Esophagus muscularis mucosa (tissue), 4 donors: ENCODE data around the gene ZKSCAN3. TPM values are rescaled to one million over a fixed set of nuclear protein-coding genes. Genes with fewer than 3 reads are reported as not detected.

Source experiments
- DNase-seq: peaks from one replicate; pipeline ENCODE4 v3.0.0-alpha.2; 2017; ENCODE audit errors: extremely low spot score
- H3K27ac ChIP-seq, 4 donors: fragments of 200-600 bp; sonication (generic); replicated peaks in 1 of 4; 1 replicate in 3 of 4; 2 replicates in 1 of 4; pipeline ENCODE4 v1.5.1; 2016 to 2019; ENCODE audit warnings: mild to moderate bottlenecking in 1 of 4
- H3K27me3 ChIP-seq, 4 donors: fragments of 200-600 bp; sonication (generic); one replicate each; pipeline versions ENCODE4 v1.5.1 to v1.6.0; 2016 to 2019
- H3K36me3 ChIP-seq, 4 donors: fragments of 200-600 bp; sonication (generic); one replicate each; pipeline ENCODE4 v1.5.1; 2016 to 2019
- H3K4me1 ChIP-seq, 4 donors: fragments of 200-600 bp; sonication (generic); one replicate each; pipeline ENCODE4 v1.5.1; 2016 to 2019
- H3K4me3 ChIP-seq, 4 donors: fragments of 200-600 bp; sonication (generic); 1 replicate in 2 of 4; 2 replicates in 2 of 4; pipeline ENCODE4 v1.5.1; 2016 to 2019; ENCODE audit warnings: mild to moderate bottlenecking in 4 of 4, moderate library complexity in 1 of 4
- H3K9me3 ChIP-seq, 4 donors: fragments of 200-600 bp; sonication (generic); 1 replicate in 3 of 4; 2 replicates in 1 of 4; pipeline ENCODE4 v1.5.1; 2016 to 2019
- EP300 ChIP-seq: sonication (generic); formaldehyde crosslinking; IDR thresholded peaks from one replicate; pipeline ENCODE4 v1.6.1; 2017; ENCODE audit warnings: antibody characterized with exemption
- POLR2A ChIP-seq: fragments of 450-650 bp; IDR thresholded peaks from one replicate; pipeline ENCODE4 v1.6.1; 2017; ENCODE audit warnings: antibody characterized with exemption, moderate library complexity, mild to moderate bottlenecking, low read depth
- POLR2AphosphoS5 ChIP-seq, 2 donors: sonication (generic); formaldehyde crosslinking; IDR thresholded peaks; one replicate each; pipeline ENCODE4 v1.6.1; 2017; ENCODE audit warnings: antibody characterized with exemption in 2 of 2
- WGBS: methylation state at CpG from one replicate; pipeline ENCODE4 v1.1.5; 2018; 5-methylcytosine and 5-hydroxymethylcytosine counted together
- intact Hi-C: fragments of 100-400 bp; cut with DNase I; formaldehyde crosslinking; loops from one replicate; pipeline ENCODE4 v1.15.1; 2023
- total RNA-seq, 4 donors: library from RNA; depleted of rRNA; stranded (reverse); fragments of >200 nt; gene quantifications; one replicate each; pipeline versions ENCODE4 v1.1.0 to v1.2.1, GENCODE V29; 2016
- TF ChIP-seq, protein P1 (sequence below), 3 experiments: fragments of 200-600 bp in 2 of 3; fragments of 450-650 bp in 1 of 3; sonication (generic) in 2 of 3; IDR thresholded peaks; one replicate each; pipeline ENCODE4 v1.5.1; 2017 to 2019; ENCODE audit warnings: antibody characterized with exemption in 3 of 3, mild to moderate bottlenecking in 2 of 3, moderate library complexity in 1 of 3

ZKSCAN3 gene
- total RNA-seq, 4 donors from 2014 or later: 2.8 to 10.4 (median 6.4) TPM

GRCh38 chr6:28322661-28323060, 27.1 kb upstream of the ZKSCAN3 start:
- Histone ChIP-seq H3K36me3 (peaks cover 26 to 48% (median 44%) of the 10 kb centered on the region in 4 donors), H3K27ac (no peak overlapping the region), H3K27me3 (no peaks in the 10 kb centered on the region), H3K9me3 (peaks cover 3 to 35% (median 27%) of the 10 kb centered on the region in 4 donors), H3K4me1 (no peaks in the 10 kb centered on the region), H3K4me3 (no peak overlapping the region)
- intact Hi-C loops: no loop called here
- WGBS: 98% methylated on average over 3 of the region's 3 CpGs
- no peak for DNase-seq
- TF ChIP-seq, protein P1, sequence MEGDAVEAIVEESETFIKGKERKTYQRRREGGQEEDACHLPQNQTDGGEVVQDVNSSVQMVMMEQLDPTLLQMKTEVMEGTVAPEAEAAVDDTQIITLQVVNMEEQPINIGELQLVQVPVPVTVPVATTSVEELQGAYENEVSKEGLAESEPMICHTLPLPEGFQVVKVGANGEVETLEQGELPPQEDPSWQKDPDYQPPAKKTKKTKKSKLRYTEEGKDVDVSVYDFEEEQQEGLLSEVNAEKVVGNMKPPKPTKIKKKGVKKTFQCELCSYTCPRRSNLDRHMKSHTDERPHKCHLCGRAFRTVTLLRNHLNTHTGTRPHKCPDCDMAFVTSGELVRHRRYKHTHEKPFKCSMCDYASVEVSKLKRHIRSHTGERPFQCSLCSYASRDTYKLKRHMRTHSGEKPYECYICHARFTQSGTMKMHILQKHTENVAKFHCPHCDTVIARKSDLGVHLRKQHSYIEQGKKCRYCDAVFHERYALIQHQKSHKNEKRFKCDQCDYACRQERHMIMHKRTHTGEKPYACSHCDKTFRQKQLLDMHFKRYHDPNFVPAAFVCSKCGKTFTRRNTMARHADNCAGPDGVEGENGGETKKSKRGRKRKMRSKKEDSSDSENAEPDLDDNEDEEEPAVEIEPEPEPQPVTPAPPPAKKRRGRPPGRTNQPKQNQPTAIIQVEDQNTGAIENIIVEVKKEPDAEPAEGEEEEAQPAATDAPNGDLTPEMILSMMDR (IDR thresholded peaks at IDR 0.05): no peak
- no peak for TF ChIP-seq POLR2A
- no peak for TF ChIP-seq POLR2AphosphoS5 (IDR thresholded peaks at IDR 0.05)
- TF ChIP-seq EP300: no peak

DNA sequence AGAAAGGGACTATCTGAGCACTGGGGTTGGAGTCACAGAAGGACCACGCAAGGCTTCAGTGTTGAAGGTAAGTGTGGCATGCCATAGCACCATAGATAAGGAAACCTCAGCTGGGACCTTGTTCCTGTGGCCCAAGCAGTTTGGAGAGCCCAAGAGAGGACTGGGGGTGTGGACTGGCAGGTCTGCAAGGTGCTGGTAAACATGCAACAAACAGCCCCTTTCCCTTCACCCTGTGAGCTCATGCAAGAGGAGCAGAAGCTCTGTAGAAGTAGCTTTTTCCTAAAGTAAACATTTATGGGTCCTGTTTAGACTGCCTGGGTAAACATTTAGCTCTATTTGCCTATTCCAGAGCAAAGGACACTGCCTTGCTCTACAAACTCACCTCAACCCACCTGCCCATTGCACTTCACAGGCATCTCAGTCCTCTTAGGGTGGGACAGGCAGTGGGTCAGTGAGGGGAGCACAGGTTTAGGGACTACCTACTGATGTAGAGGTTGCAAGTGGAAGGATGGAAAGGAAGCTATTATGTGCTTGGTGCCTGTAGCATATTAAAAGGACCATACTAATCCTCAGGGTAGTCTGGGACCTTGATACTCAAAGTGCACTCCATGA, 25.8 kb upstream of the ZKSCAN3 start:
- Histone ChIP-seq H3K27me3 (no peaks in the 10 kb centered on the region), H3K4me3 (no peak overlapping the region), H3K4me1 (no peaks in the 10 kb centered on the region), H3K9me3 (peaks cover 3 to 38% (median 33%) of the 10 kb centered on the region in 4 donors), H3K27ac (no peak overlapping the region), H3K36me3 (peaks cover 34 to 57% (median 49%) of the 10 kb centered on the region in 4 donors)
- 91% methylated on average over 1 of the region's 1 CpG for WGBS
- TF ChIP-seq POLR2A (no peak), POLR2AphosphoS5 (IDR thresholded peaks at IDR 0.05) (no peak), EP300 (no peak)
- TF ChIP-seq, protein P1 (IDR thresholded peaks at IDR 0.05): no peak
- DNase-seq: no peak
- intact Hi-C loops: no loop called here

GRCh38 chr6:28326371-28326948, 23.3 kb upstream of the ZKSCAN3 start:
- DNase-seq: no peak
- TF ChIP-seq EP300 (no peak), POLR2A (no peak), POLR2AphosphoS5 (IDR thresholded peaks at IDR 0.05) (no peak)
- TF ChIP-seq, protein P1 (IDR thresholded peaks at IDR 0.05): no peak
- 95% methylated on average over 7 of the region's 7 CpGs for WGBS
- Histone ChIP-seq H3K27ac (no peak overlapping the region), H3K4me1 (no peaks in the 10 kb centered on the region), H3K4me3 (no peak overlapping the region), H3K9me3 (peaks cover 3 to 40% (median 30%) of the 10 kb centered on the region in 4 donors), H3K36me3 (peaks cover 38 to 63% (median 56%) of the 10 kb centered on the region in 4 donors), H3K27me3 (no peaks in the 10 kb centered on the region)
- intact Hi-C loops: no loop called here

DNA sequence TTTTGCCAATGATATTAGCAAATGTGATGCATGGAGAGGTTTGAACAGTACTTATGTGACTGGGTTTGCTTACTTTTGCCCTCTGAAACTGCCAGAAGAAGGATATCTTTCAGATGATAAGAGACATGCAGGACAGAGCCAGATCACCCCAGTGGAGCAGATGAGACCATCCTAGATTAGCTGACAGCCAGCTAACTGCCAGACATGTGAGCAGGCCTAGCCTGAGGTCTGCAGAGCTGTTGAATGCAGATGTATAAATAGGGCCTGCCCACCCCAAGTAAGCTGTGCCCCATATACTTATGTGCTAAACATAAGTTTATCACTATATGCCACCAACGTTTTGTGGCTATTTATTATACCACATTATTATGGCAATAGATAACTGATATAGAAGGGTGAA, 19.7 kb upstream of the ZKSCAN3 start:
- Histone ChIP-seq H3K4me3 (no peak overlapping the region), H3K27me3 (no peaks in the 10 kb centered on the region), H3K36me3 (peaks cover 32 to 42% (median 38%) of the 10 kb centered on the region in 4 donors), H3K27ac (no peak overlapping the region), H3K9me3 (peaks cover 3 to 34% (median 29%) of the 10 kb centered on the region in 4 donors), H3K4me1 (peaks cover 0 to 16% (median 11%) of the 10 kb centered on the region in 4 donors)
- TF ChIP-seq, protein P1 (IDR thresholded peaks at IDR 0.05): no peak
- TF ChIP-seq POLR2AphosphoS5 (IDR thresholded peaks at IDR 0.05) (no peak), POLR2A (no peak), EP300 (no peak)
- intact Hi-C loops: loop anchor here (5.0 kb wide), 1 partner anchor 48 kb away; the partner anchor contains the start of gene PGBD1
- DNase-seq: no peak
- WGBS: 83% methylated on average over 1 of the region's 1 CpG
